Measurements from ENCODE around the gene FMO3. TPM values are rescaled to one million over a fixed set of nuclear protein-coding genes. Genes with fewer than 3 reads are reported as not detected.

FMO3 gene
- total RNA-seq, 1 experiment from 2014 or later = 0.12 TPM

DNA sequence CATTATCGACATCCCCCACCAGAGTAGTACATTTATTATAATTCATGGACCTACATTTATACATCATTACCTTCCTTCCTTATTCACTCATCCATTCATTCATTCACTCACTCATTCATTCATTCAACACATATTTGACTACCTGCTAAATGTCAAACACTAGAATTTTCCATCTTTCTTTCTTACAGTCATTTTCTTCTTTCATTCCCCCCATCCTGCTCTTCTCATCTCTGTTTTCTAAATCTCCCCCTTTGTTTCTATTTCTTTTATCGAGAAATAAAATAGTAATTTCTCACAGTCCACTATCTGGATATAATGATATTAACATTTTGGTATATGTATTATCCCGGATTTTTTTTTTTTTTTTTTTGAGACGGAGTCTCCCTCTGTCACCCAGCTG is 27.8 kb upstream of the FMO3 start (continued):
- TF ChIP-seq, protein P1, sequence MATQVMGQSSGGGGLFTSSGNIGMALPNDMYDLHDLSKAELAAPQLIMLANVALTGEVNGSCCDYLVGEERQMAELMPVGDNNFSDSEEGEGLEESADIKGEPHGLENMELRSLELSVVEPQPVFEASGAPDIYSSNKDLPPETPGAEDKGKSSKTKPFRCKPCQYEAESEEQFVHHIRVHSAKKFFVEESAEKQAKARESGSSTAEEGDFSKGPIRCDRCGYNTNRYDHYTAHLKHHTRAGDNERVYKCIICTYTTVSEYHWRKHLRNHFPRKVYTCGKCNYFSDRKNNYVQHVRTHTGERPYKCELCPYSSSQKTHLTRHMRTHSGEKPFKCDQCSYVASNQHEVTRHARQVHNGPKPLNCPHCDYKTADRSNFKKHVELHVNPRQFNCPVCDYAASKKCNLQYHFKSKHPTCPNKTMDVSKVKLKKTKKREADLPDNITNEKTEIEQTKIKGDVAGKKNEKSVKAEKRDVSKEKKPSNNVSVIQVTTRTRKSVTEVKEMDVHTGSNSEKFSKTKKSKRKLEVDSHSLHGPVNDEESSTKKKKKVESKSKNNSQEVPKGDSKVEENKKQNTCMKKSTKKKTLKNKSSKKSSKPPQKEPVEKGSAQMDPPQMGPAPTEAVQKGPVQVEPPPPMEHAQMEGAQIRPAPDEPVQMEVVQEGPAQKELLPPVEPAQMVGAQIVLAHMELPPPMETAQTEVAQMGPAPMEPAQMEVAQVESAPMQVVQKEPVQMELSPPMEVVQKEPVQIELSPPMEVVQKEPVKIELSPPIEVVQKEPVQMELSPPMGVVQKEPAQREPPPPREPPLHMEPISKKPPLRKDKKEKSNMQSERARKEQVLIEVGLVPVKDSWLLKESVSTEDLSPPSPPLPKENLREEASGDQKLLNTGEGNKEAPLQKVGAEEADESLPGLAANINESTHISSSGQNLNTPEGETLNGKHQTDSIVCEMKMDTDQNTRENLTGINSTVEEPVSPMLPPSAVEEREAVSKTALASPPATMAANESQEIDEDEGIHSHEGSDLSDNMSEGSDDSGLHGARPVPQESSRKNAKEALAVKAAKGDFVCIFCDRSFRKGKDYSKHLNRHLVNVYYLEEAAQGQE (IDR thresholded peaks at IDR 0.05; ENCODE audit: low read depth) = no peak
- TF ChIP-seq, protein P2, sequence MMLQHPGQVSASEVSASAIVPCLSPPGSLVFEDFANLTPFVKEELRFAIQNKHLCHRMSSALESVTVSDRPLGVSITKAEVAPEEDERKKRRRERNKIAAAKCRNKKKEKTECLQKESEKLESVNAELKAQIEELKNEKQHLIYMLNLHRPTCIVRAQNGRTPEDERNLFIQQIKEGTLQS (IDR thresholded peaks at IDR 0.05) = no peak
- TF ChIP-seq TCF7L2 (IDR thresholded peaks at IDR 0.05; ENCODE audit: borderline replicate concordance, extremely low read depth, insufficient read depth, insufficient read length) = no peak
- TF ChIP-seq POLR2AphosphoS5 (IDR thresholded peaks at IDR 0.05; ENCODE audit: low read depth, low read length) = no peak
- no peak for TF ChIP-seq FOSL1 (IDR thresholded peaks at IDR 0.05; ENCODE audit: low read depth)
- TF ChIP-seq CEBPB (IDR thresholded peaks at IDR 0.05; ENCODE audit: low read depth) = no peak

DNA sequence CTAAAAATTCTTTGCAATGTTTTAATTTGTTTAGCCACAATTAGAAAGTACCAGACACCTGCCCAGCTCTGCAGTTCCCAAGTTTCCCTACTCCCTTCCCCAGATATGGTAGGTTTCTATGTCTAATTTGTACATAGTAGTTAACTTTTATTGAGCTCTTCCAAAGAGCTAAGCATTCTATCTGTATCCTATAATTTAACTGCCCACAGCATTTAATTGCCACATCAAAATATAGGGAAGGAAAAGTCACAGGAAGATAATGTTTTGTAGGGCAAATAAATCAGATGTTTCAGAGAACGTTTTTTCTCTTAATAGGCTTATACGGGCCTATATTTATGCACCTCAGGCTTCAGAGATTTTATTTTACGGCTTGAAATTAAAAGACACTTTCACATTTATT is 15.7 kb upstream of the FMO3 start:
- Histone ChIP-seq H3K27ac (ENCODE audit: low read depth, low read length) (no peak overlapping the region), H3K79me2 (ENCODE audit: insufficient read depth, low read length) (no peaks in the 10 kb centered on the region), H3K27me3 (ENCODE audit: insufficient read depth, low read length) (no peaks in the 10 kb centered on the region), H3K4me1 (ENCODE audit: control insufficient read depth in 1 of 2, insufficient read depth in 2 of 2, low read length in 2 of 2) (no peaks in the 10 kb centered on the region), H3K36me3 (ENCODE audit: control insufficient read depth in 1 of 2, insufficient read depth in 2 of 2, low read length in 2 of 2) (no peaks in the 10 kb centered on the region), H3K9me2 (ENCODE audit: insufficient read depth) (no peaks in the 10 kb centered on the region), H3K9me3 (ENCODE audit: control insufficient read depth in 1 of 2, insufficient read depth in 1 of 2, low read depth in 1 of 2, low read length in 2 of 2) (no peaks in the 10 kb centered on the region), H3K9ac (ENCODE audit: low read length) (no peak overlapping the region), H3K4me3 (replicated peaks in 1 of 2; ENCODE audit: low read depth in 1 of 2, low read length in 2 of 2) (no peak overlapping the region), H4K20me1 (ENCODE audit: insufficient read depth) (no peaks in the 10 kb centered on the region), H2AFZ (ENCODE audit: low read depth, low read length, poor library complexity, severe bottlenecking) (no peak overlapping the region), H3K4me2 (ENCODE audit: low read length) (no peak overlapping the region)
- RAD21 ChIA-PET (ENCODE audit: low non-redundant PET in 1 of 2, low total read pairs in 2 of 2, uncharacterized antibody in 2 of 2, unreplicated experiment in 2 of 2) = no interaction called here
- no peak for DNase-seq (ENCODE audit: low read depth, low spot score)
- no TSS peak for BruUV-seq (replicated peaks)
- POLR2A ChIA-PET = no interaction called here
- TF ChIP-seq, protein P3, sequence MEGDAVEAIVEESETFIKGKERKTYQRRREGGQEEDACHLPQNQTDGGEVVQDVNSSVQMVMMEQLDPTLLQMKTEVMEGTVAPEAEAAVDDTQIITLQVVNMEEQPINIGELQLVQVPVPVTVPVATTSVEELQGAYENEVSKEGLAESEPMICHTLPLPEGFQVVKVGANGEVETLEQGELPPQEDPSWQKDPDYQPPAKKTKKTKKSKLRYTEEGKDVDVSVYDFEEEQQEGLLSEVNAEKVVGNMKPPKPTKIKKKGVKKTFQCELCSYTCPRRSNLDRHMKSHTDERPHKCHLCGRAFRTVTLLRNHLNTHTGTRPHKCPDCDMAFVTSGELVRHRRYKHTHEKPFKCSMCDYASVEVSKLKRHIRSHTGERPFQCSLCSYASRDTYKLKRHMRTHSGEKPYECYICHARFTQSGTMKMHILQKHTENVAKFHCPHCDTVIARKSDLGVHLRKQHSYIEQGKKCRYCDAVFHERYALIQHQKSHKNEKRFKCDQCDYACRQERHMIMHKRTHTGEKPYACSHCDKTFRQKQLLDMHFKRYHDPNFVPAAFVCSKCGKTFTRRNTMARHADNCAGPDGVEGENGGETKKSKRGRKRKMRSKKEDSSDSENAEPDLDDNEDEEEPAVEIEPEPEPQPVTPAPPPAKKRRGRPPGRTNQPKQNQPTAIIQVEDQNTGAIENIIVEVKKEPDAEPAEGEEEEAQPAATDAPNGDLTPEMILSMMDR (IDR thresholded peaks at IDR 0.05 in 2 of 3, conservative IDR thresholded peaks at IDR 0.05 in 1 of 3; ENCODE audit: borderline replicate concordance in 1 of 3, insufficient read depth in 1 of 3, low read depth in 2 of 3, low read length in 2 of 3) = no peak
- no peak for TF ChIP-seq RAD21 (IDR thresholded peaks at IDR 0.05; ENCODE audit: low read depth)
- no peak for TF ChIP-seq EZH2phosphoT487 (IDR thresholded peaks at IDR 0.05; ENCODE audit: borderline replicate concordance)
- TF ChIP-seq, protein P2 (IDR thresholded peaks at IDR 0.05) = no peak
- TF ChIP-seq POLR2AphosphoS5 (IDR thresholded peaks at IDR 0.05; ENCODE audit: low read depth, low read length) = no peak
- no peak for TF ChIP-seq CBX3 (IDR thresholded peaks at IDR 0.05; ENCODE audit: low read depth)
- no peak for TF ChIP-seq EZH2 (IDR thresholded peaks at IDR 0.05)
- no peak for TF ChIP-seq SIN3A (IDR thresholded peaks at IDR 0.05; ENCODE audit: low read depth)
- TF ChIP-seq, protein P4, sequence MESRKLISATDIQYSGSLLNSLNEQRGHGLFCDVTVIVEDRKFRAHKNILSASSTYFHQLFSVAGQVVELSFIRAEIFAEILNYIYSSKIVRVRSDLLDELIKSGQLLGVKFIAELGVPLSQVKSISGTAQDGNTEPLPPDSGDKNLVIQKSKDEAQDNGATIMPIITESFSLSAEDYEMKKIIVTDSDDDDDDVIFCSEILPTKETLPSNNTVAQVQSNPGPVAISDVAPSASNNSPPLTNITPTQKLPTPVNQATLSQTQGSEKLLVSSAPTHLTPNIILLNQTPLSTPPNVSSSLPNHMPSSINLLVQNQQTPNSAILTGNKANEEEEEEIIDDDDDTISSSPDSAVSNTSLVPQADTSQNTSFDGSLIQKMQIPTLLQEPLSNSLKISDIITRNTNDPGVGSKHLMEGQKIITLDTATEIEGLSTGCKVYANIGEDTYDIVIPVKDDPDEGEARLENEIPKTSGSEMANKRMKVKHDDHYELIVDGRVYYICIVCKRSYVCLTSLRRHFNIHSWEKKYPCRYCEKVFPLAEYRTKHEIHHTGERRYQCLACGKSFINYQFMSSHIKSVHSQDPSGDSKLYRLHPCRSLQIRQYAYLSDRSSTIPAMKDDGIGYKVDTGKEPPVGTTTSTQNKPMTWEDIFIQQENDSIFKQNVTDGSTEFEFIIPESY (IDR thresholded peaks at IDR 0.05; ENCODE audit: extremely low read depth, insufficient replicate concordance, low read length) = no peak
- no peak for TF ChIP-seq SRF (IDR thresholded peaks at IDR 0.05; ENCODE audit: low read depth)
- no peak for TF ChIP-seq ZNF274 (IDR thresholded peaks at IDR 0.05; ENCODE audit: low read depth, low read length)
- intact Hi-C loops (cut with micrococcal nuclease) = no loop called here
- CTCF ChIA-PET = no interaction called here
- no peak for ATAC-seq

Data from HCT116 (cell line).